ENCODE measurements around the gene SLX4. TPM values are rescaled to one million over a fixed set of nuclear protein-coding genes. Genes with fewer than 3 reads are reported as not detected.

The SLX4 gene
- polyA plus RNA-seq, 1 donor, result 6.6 TPM

GRCh38 chr16:3599121-3599520, 12.3 kb downstream of the SLX4 start:
- Histone ChIP-seq H3K4me3 (ENCODE audit: low read length) (no peak overlapping the region), H3K4me1 (ENCODE audit: control insufficient read depth, insufficient read depth, low read length) (no peaks in the 10 kb centered on the region), H3K27me3 (ENCODE audit: control insufficient read depth, insufficient read depth, low read length) (no peaks in the 10 kb centered on the region), H3K36me3 (ENCODE audit: control insufficient read depth, insufficient read depth, low read length) (peaks cover 52% of the 10 kb centered on the region), H3K9me3 (ENCODE audit: control insufficient read depth, low read depth, low read length) (peaks cover 8% of the 10 kb centered on the region), H3K27ac (ENCODE audit: low read length) (no peak overlapping the region)
- WGBS (ENCODE audit: insufficient coverage, low lambda C conversion rate), result no CpG with 5 or more reads among the region's 8 CpGs
- no peak for DNase-seq

- peaks cover 8% of the 10 kb centered on the region for H3K9me3 ChIP-seq (ENCODE audit: control insufficient read depth, low read depth, low read length)
- H3K27ac ChIP-seq (ENCODE audit: low read length), result no peak overlapping the region
- no peak for DNase-seq
- no peaks in the 10 kb centered on the region for H3K4me1 ChIP-seq (ENCODE audit: control insufficient read depth, insufficient read depth, low read length)
- no CpG with 5 or more reads among the region's 12 CpGs for WGBS (ENCODE audit: insufficient coverage, low lambda C conversion rate)
- H3K4me3 ChIP-seq (ENCODE audit: low read length), result no peak overlapping the region
- H3K27me3 ChIP-seq (ENCODE audit: control insufficient read depth, insufficient read depth, low read length), result no peaks in the 10 kb centered on the region
- peaks cover 47% of the 10 kb centered on the region for H3K36me3 ChIP-seq (ENCODE audit: control insufficient read depth, insufficient read depth, low read length)
These were observed 13.2 kb downstream of the SLX4 start for GRCh38 chr16:3598236-3598635.

GRCh38 chr16:3597676-3598075, 13.7 kb downstream of the SLX4 start:
- no peak overlapping the region for H3K27ac ChIP-seq (ENCODE audit: low read length)
- peaks cover 8% of the 10 kb centered on the region for H3K9me3 ChIP-seq (ENCODE audit: control insufficient read depth, low read depth, low read length)
- no peak for DNase-seq
- H3K4me3 ChIP-seq (ENCODE audit: low read length), result no peak overlapping the region
- no peaks in the 10 kb centered on the region for H3K27me3 ChIP-seq (ENCODE audit: control insufficient read depth, insufficient read depth, low read length)
- no peaks in the 10 kb centered on the region for H3K4me1 ChIP-seq (ENCODE audit: control insufficient read depth, insufficient read depth, low read length)
- H3K36me3 ChIP-seq (ENCODE audit: control insufficient read depth, insufficient read depth, low read length), result peaks cover 43% of the 10 kb centered on the region
- no CpG with 5 or more reads among the region's 17 CpGs for WGBS (ENCODE audit: insufficient coverage, low lambda C conversion rate)

- Histone ChIP-seq H3K4me1 (ENCODE audit: control insufficient read depth, insufficient read depth, low read length) (no peaks in the 10 kb centered on the region), H3K27me3 (ENCODE audit: control insufficient read depth, insufficient read depth, low read length) (no peaks in the 10 kb centered on the region), H3K36me3 (ENCODE audit: control insufficient read depth, insufficient read depth, low read length) (peaks cover 41% of the 10 kb centered on the region), H3K4me3 (ENCODE audit: low read length) (no peak overlapping the region), H3K9me3 (ENCODE audit: control insufficient read depth, low read depth, low read length) (peaks cover 8% of the 10 kb centered on the region), H3K27ac (ENCODE audit: low read length) (no peak overlapping the region)
- no peak for DNase-seq
- no CpG with 5 or more reads among the region's 10 CpGs for WGBS (ENCODE audit: insufficient coverage, low lambda C conversion rate)
These were observed 14.2 kb downstream of the SLX4 start for GRCh38 chr16:3597226-3597625.

- DNase-seq, result no peak
- no peak overlapping the region for H3K4me3 ChIP-seq (ENCODE audit: low read length)
- H3K27me3 ChIP-seq (ENCODE audit: control insufficient read depth, insufficient read depth, low read length), result no peaks in the 10 kb centered on the region
- WGBS (ENCODE audit: insufficient coverage, low lambda C conversion rate), result 80% methylated on average over 1 of the region's 27 CpGs
- H3K9me3 ChIP-seq (ENCODE audit: control insufficient read depth, low read depth, low read length), result peaks cover 8% of the 10 kb centered on the region
- peaks cover 41% of the 10 kb centered on the region for H3K36me3 ChIP-seq (ENCODE audit: control insufficient read depth, insufficient read depth, low read length)
- H3K27ac ChIP-seq (ENCODE audit: low read length), result no peak overlapping the region
- no peaks in the 10 kb centered on the region for H3K4me1 ChIP-seq (ENCODE audit: control insufficient read depth, insufficient read depth, low read length)
These were observed 15.1 kb downstream of the SLX4 start for GRCh38 chr16:3596101-3596861.

- Histone ChIP-seq H3K9me3 (ENCODE audit: control insufficient read depth, low read depth, low read length) (peaks cover 8% of the 10 kb centered on the region), H3K4me3 (ENCODE audit: low read length) (no peak overlapping the region), H3K27ac (ENCODE audit: low read length) (no peak overlapping the region), H3K36me3 (ENCODE audit: control insufficient read depth, insufficient read depth, low read length) (peaks cover 38% of the 10 kb centered on the region), H3K4me1 (ENCODE audit: control insufficient read depth, insufficient read depth, low read length) (no peaks in the 10 kb centered on the region), H3K27me3 (ENCODE audit: control insufficient read depth, insufficient read depth, low read length) (no peaks in the 10 kb centered on the region)
- WGBS (ENCODE audit: insufficient coverage, low lambda C conversion rate), result no CpG with 5 or more reads among the region's 19 CpGs
- no peak for DNase-seq
These were observed 15.8 kb downstream of the SLX4 start for GRCh38 chr16:3595521-3596021.

GRCh38 chr16:3595110-3595486, 16.3 kb downstream of the SLX4 start:
- no CpG with 5 or more reads among the region's 11 CpGs for whole genome bisulfite sequencing (ENCODE audit: insufficient coverage, low lambda C conversion rate)
- Histone ChIP-seq H3K27ac (ENCODE audit: low read length) (no peak overlapping the region), H3K36me3 (ENCODE audit: control insufficient read depth, insufficient read depth, low read length) (peaks cover 40% of the 10 kb centered on the region), H3K4me3 (ENCODE audit: low read length) (no peak overlapping the region), H3K9me3 (ENCODE audit: control insufficient read depth, low read depth, low read length) (peaks cover 6% of the 10 kb centered on the region), H3K27me3 (ENCODE audit: control insufficient read depth, insufficient read depth, low read length) (no peaks in the 10 kb centered on the region), H3K4me1 (ENCODE audit: control insufficient read depth, insufficient read depth, low read length) (no peaks in the 10 kb centered on the region)
- no peak for DNase-seq

- H3K9me3 ChIP-seq (ENCODE audit: control insufficient read depth, low read depth, low read length), result peaks cover 4% of the 10 kb centered on the region
- H3K27ac ChIP-seq (ENCODE audit: low read length), result no peak overlapping the region
- WGBS (ENCODE audit: insufficient coverage, low lambda C conversion rate), result no CpG with 5 or more reads among the region's 22 CpGs
- no peak for DNase-seq
- H3K4me3 ChIP-seq (ENCODE audit: low read length), result no peak overlapping the region
- H3K27me3 ChIP-seq (ENCODE audit: control insufficient read depth, insufficient read depth, low read length), result no peaks in the 10 kb centered on the region
- H3K36me3 ChIP-seq (ENCODE audit: control insufficient read depth, insufficient read depth, low read length), result peaks cover 41% of the 10 kb centered on the region
- H3K4me1 ChIP-seq (ENCODE audit: control insufficient read depth, insufficient read depth, low read length), result no peaks in the 10 kb centered on the region
These were observed 16.9 kb downstream of the SLX4 start for GRCh38 chr16:3594316-3595109.

GRCh38 chr16:3592559-3592958, 18.8 kb downstream of the SLX4 start:
- no peak overlapping the region for H3K4me3 ChIP-seq (ENCODE audit: low read length)
- 100% methylated on average over 1 of the region's 12 CpGs for WGBS (ENCODE audit: insufficient coverage, low lambda C conversion rate)
- H3K36me3 ChIP-seq (ENCODE audit: control insufficient read depth, insufficient read depth, low read length), result peaks cover 54% of the 10 kb centered on the region
- H3K27me3 ChIP-seq (ENCODE audit: control insufficient read depth, insufficient read depth, low read length), result no peaks in the 10 kb centered on the region
- no peak for DNase-seq
- H3K9me3 ChIP-seq (ENCODE audit: control insufficient read depth, low read depth, low read length), result peaks cover 4% of the 10 kb centered on the region
- H3K4me1 ChIP-seq (ENCODE audit: control insufficient read depth, insufficient read depth, low read length), result no peaks in the 10 kb centered on the region
- no peak overlapping the region for H3K27ac ChIP-seq (ENCODE audit: low read length)

- DNase-seq, result no peak
- H3K4me1 ChIP-seq (ENCODE audit: control insufficient read depth, insufficient read depth, low read length), result no peaks in the 10 kb centered on the region
- peaks cover 51% of the 10 kb centered on the region for H3K36me3 ChIP-seq (ENCODE audit: control insufficient read depth, insufficient read depth, low read length)
- no peak overlapping the region for H3K27ac ChIP-seq (ENCODE audit: low read length)
- no peaks in the 10 kb centered on the region for H3K27me3 ChIP-seq (ENCODE audit: control insufficient read depth, insufficient read depth, low read length)
- peaks cover 4% of the 10 kb centered on the region for H3K9me3 ChIP-seq (ENCODE audit: control insufficient read depth, low read depth, low read length)
- WGBS (ENCODE audit: insufficient coverage, low lambda C conversion rate), result no CpG with 5 or more reads among the region's 6 CpGs
- no peak overlapping the region for H3K4me3 ChIP-seq (ENCODE audit: low read length)
These were observed 19.4 kb downstream of the SLX4 start for GRCh38 chr16:3591991-3592390.

Measured in large intestine (tissue), 3 donors.